ENCODE data around the gene COL23A1.

DNA sequence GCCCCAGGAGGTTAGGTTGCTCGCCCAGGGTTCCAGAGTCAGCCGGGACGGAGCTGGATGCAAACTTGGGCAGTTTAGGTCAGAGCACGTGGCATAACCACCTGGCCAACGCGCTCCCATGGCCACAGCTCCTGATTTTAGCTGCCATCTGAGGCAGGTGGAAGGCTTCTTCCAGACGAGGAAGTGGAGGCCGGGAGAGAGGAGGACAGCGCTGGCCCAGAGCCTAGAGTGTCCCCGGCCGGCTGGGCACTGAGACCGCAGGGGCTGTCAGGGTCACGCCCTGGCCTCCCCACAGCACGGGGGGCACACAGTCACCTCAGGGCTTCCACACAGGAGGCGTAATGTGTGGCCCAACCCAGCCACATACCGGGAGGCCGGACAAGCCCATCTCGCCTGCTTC, 341.4 kb downstream of the COL23A1 start:
- TF ChIP-seq POLR2A (IDR thresholded peaks at IDR 0.05; ENCODE audit: low read length) (no peak), GATA1 (IDR thresholded peaks at IDR 0.05; ENCODE audit: low read depth, low read length) (no peak)
